Kidney (tissue), 14 donors: ENCODE measurements around the gene TSC22D4. TPM values are rescaled to one million over a fixed set of nuclear protein-coding genes. Genes with fewer than 3 reads are reported as not detected.
A peak's percentile ranks its signal among the peaks of the same experiment; 100 is the strongest.
"Not testable (repeated sequence)": the region's sequence is repeated elsewhere in the genome, so short reads cannot be mapped to it uniquely, and the experiment has no call there.

ENCODE experiments used
- DNase-seq, 5 donors: peaks; one replicate each; pipeline ENCODE4 v3.0.0-alpha.2; 2013 to 2020
- FAIRE-seq: peaks from 2 replicates; lab custom pipeline; 2012; peaks lifted over from hg19 to GRCh38; lab: Jason Lieb, UNC
- H3K27ac ChIP-seq, 2 donors: one replicate each; pipeline ENCODE4 v1.7.0; 2013; ENCODE audit warnings: low read depth in 2 of 2, low read length in 2 of 2, inconsistent platforms in 1 of 2
- H3K27me3 ChIP-seq: one replicate; pipeline ENCODE4 v1.7.1; 2013; ENCODE audit warnings: low read length, inconsistent platforms; ENCODE audit not compliant: control insufficient read depth, insufficient read depth
- H3K36me3 ChIP-seq, 3 donors: one replicate each; pipeline versions ENCODE4 v1.7.0 to v1.7.1; 2013; ENCODE audit warnings: low read length in 3 of 3, control low read depth in 1 of 3, inconsistent platforms in 1 of 3; ENCODE audit not compliant: insufficient read depth in 3 of 3, control insufficient read depth in 2 of 3
- H3K4me1 ChIP-seq, 3 donors: one replicate each; pipeline versions ENCODE4 v1.7.0 to v1.7.1; 2013; ENCODE audit warnings: low read length in 3 of 3, inconsistent platforms in 1 of 3, low read depth in 1 of 3; ENCODE audit not compliant: control insufficient read depth in 2 of 3, insufficient read depth in 2 of 3
- H3K4me3 ChIP-seq, 3 donors: one replicate each; pipeline versions ENCODE4 v1.7.0 to v1.8.1; 2013; ENCODE audit warnings: low read length in 3 of 3, control low read depth in 1 of 3, inconsistent platforms in 1 of 3
- H3K9ac ChIP-seq, 3 donors: one replicate each; pipeline versions ENCODE4 v1.7.0 to v1.7.1; 2013; ENCODE audit warnings: low read length in 3 of 3, control low read depth in 1 of 3, inconsistent platforms in 1 of 3
- H3K9me3 ChIP-seq, 3 donors: one replicate each; pipeline versions ENCODE4 v1.7.0 to v1.7.1; 2013; ENCODE audit warnings: low read length in 3 of 3, control low read depth in 1 of 3, inconsistent platforms in 1 of 3; ENCODE audit not compliant: control insufficient read depth in 2 of 3, insufficient read depth in 1 of 3
- intact Hi-C: fragments of 100-400 bp; cut with DNase I; formaldehyde crosslinking; loops from one replicate; pipeline ENCODE4 v1.11.1; 2022
- polyA plus RNA-seq: library from polyadenylated mRNA; stranded (reverse); fragments of 350-450 nt; fragmentation: Illumina TruSeq; extraction: RNeasy Lipid Tissue Mini Kit (QIAGEN cat#74804); gene quantifications from one replicate; pipeline ENCODE4 v1.2.3, GENCODE V29; 2014; ENCODE audit warnings: low read depth, low replicate concordance; ENCODE audit not compliant: insufficient read depth
- total RNA-seq: library from RNA; stranded (reverse); fragmentation: NEBNext Ultra II Directional; extraction: Animal tissue kit (Norgen Biotek cat#: 25700); gene quantifications from one replicate; pipeline ENCODE4 v1.2.1, GENCODE V29; 2021
- TF ChIP-seq, protein P1 (sequence below): IDR thresholded peaks from 3 replicates; pipeline ENCODE4 v1.5.1; 2012; ENCODE audit warnings: mild to moderate bottlenecking, moderate library complexity, borderline replicate concordance; ENCODE audit not compliant: insufficient read depth; ENCODE audit errors: extremely low read depth
- donor health status: control.
- donor health status: control.
- donor health status: control.
- donor health status: control.
- donor health status: control.
- donor health status: DM: yes; HTN: yes; CAD: no.
- donor health status: Normal renal cell carcinoma (clear cell type).

The TSC22D4 gene
- total and polyA plus RNA-seq, 2 donors from 2014 or later = 61.5 to 67.0 TPM

DNA sequence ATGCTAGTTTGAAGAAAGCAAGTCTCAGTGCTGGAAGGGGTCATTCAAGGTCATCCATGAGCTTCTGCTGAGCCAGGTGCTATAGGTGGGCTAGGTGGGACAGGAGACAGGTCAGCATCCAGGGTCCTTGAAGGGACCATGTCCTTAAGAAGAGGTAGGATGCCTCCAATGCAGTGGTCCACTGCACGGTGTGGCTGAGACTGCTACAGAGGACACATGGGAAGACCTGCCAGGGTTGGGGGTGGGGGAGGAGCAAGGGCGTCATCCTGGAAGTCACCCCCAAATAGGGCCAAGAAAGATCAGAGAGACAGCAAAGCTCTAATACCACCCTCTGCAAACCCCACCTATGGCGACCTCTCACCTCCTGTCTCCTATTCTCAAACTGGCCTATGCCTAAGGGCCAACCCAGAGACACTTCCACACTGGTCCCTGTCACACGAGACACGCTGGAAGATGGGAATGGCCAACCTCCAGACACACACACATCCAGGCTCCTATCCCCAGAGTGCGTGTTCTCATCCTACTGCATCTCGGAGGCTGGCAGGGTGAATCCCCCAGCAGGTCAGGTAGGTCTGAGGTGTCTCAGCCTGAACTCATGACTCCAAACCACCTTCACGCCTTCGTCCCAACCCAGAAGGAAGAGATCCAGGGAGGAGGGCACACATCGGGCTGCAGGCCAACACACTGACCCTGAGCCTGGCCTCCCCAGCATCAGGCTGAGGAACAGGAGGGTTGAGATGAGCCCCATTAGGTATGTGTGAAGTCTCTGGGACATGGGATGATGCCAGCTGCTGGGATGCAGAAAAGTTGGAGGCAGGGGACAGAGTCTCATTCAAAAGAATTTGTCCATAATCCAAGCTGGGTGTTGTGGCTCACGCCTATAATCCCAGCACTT is 37.1 kb downstream of the TSC22D4 start:
- no peak overlapping the region for H3K9ac ChIP-seq
- peaks cover 0 to 5% (median 0%) of the 10 kb centered on the region in 3 donors for H3K4me1 ChIP-seq
- no peak overlapping the region for H3K4me3 ChIP-seq
- no peaks in the 10 kb centered on the region for H3K9me3 ChIP-seq
- no peaks in the 10 kb centered on the region for H3K27me3 ChIP-seq
- TF ChIP-seq, protein P1, sequence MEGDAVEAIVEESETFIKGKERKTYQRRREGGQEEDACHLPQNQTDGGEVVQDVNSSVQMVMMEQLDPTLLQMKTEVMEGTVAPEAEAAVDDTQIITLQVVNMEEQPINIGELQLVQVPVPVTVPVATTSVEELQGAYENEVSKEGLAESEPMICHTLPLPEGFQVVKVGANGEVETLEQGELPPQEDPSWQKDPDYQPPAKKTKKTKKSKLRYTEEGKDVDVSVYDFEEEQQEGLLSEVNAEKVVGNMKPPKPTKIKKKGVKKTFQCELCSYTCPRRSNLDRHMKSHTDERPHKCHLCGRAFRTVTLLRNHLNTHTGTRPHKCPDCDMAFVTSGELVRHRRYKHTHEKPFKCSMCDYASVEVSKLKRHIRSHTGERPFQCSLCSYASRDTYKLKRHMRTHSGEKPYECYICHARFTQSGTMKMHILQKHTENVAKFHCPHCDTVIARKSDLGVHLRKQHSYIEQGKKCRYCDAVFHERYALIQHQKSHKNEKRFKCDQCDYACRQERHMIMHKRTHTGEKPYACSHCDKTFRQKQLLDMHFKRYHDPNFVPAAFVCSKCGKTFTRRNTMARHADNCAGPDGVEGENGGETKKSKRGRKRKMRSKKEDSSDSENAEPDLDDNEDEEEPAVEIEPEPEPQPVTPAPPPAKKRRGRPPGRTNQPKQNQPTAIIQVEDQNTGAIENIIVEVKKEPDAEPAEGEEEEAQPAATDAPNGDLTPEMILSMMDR = no peak
- H3K27ac ChIP-seq = no peak overlapping the region
- intact Hi-C loops = no loop called here
- FAIRE-seq = no peak
- H3K36me3 ChIP-seq = no peaks in the 10 kb centered on the region
- DNase-seq = peak in 2 of 5 donors; percentile 36 to 41

DNA sequence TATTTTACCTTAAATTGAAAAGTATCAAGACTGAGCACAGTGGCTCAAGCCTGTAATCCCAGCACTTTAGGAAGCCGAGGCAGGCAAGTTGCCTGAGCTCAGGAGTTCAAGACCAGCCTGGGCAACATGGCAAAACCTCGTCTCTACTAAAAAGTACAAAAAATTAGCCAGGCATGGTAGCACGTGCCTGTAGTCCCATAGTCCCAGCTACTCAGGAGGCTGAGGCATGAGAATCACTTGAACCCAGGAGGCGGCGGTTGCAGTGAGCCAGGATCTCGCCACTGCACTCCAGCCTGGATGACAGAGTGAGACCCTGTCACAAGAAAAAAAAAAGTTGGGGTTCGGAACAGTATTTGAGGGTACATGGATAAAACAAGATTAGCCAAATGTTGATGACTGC is 39.8 kb downstream of the TSC22D4 start:
- H3K27ac ChIP-seq, H3K9me3 ChIP-seq, H3K9ac ChIP-seq, H3K36me3 ChIP-seq, H3K27me3 ChIP-seq, H3K4me3 ChIP-seq, intact Hi-C loops, FAIRE-seq: not testable (repeated sequence)
- peak in 1 of 5 donors; percentile 12 for DNase-seq
- peaks cover 0 to 11% (median 10%) of the 10 kb centered on the region in 3 donors for H3K4me1 ChIP-seq

DNA sequence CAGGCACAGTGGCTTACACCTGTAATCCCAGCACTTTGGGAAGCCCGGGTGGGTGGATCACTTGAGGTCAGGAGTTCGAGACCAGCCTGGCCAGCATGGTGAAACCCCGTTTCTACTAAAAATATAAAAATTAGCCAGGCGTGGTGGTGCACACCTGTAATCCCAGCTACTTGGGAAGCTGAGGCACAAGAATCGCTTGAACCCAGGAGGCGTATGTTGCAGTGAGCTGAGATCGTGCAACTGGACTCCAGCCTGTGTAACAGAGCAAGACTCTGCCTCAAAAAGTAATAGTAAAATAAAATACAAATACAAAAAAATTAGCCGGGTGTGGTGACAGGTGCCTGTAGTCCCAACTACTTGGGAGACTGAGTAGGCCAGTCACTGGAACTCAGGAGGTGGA is 40.3 kb downstream of the TSC22D4 start:
- H3K4me3 ChIP-seq, H3K27ac ChIP-seq, H3K9ac ChIP-seq, H3K9me3 ChIP-seq, FAIRE-seq, H3K27me3 ChIP-seq, intact Hi-C loops: not testable (repeated sequence)
- DNase-seq = peak in 1 of 5 donors; percentile 16
- peaks cover 0 to 13% (median 7%) of the 10 kb centered on the region in 3 donors for H3K4me1 ChIP-seq
- H3K36me3 ChIP-seq = peaks cover 3 to 10% (median 4%) of the 10 kb centered on the region in 3 donors

DNA sequence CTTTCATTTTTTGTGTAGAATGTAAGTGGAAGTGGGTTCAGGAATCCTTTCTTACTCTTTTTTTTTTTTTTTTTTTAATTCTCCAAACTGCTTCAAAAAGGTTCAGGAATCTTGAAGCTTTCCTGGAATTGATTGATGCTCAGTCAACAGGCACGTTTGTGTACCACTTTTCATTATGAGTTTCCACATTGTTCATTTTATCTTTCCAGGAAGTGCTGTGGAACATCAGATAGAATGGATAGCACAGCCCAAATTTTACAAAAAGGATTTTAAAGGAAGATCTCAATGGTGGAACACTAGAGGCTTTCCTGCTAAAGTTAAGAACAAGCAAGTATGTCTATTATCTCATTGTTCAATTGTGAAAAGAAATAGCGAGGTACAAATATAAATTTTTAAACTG is 40.8 kb downstream of the TSC22D4 start:
- Histone ChIP-seq H3K27ac (no peak overlapping the region), H3K4me1 (peaks cover 0 to 14% (median 7%) of the 10 kb centered on the region in 3 donors), H3K27me3 (no peaks in the 10 kb centered on the region), H3K9ac (no peak overlapping the region), H3K4me3 (no peak overlapping the region), H3K36me3 (peaks cover 5 to 16% (median 9%) of the 10 kb centered on the region in 3 donors), H3K9me3 (no peaks in the 10 kb centered on the region)
- DNase-seq (no peak), FAIRE-seq (no peak)
- intact Hi-C loops = no loop called here
- TF ChIP-seq, protein P1 = no peak
